ENCODE measurements around the gene SLC8A2.

SLC8A2 gene

GRCh38 chr19:47437500-47437899, 34.2 kb downstream of the SLC8A2 start:
- Histone ChIP-seq H3K27me3 (ENCODE audit: control insufficient read depth, insufficient read depth, low read length) (no peaks in the 10 kb centered on the region), H3K9ac (ENCODE audit: low read length) (no peak overlapping the region), H3K4me1 (ENCODE audit: control insufficient read depth, insufficient read depth, low read length) (no peaks in the 10 kb centered on the region), H3K36me3 (ENCODE audit: control insufficient read depth, insufficient read depth, low read length) (no peaks in the 10 kb centered on the region), H3K27ac (ENCODE audit: low read depth, low read length) (no peak overlapping the region), H3K4me3 (ENCODE audit: low read length) (no peak overlapping the region)

- H3K4me3 ChIP-seq (ENCODE audit: low read length) = no peak overlapping the region
- H3K27ac ChIP-seq (ENCODE audit: low read depth, low read length) = no peak overlapping the region
- no peaks in the 10 kb centered on the region for H3K27me3 ChIP-seq (ENCODE audit: control insufficient read depth, insufficient read depth, low read length)
Observed at GRCh38 chr19:47436712-47437401, 34.8 kb downstream of the SLC8A2 start.

DNA sequence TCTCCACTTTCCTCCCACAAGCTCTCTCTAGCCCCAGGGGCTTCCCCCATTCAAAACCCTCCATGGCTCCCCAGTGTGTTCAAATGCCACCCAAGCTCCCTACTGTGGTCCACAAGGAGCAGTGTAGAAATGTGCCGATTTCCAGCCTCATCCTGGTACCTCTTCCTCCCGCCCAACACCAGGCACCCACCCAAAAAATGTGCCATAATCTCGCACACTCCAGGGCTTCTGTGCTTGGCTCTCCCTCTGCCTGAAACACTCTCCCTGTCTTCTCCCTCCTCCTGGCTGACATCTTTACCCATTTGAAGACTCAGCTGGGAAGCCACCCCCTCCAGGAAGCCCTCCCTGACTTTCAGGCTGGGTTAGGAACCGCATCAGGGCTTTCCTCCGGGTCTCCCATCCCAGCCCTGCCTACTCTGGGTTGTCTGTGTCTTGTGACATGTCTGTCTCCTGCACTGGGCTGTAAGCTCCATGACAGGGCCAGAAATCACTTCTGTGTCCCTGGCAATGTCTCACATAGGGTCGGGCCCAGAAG, 35.7 kb downstream of the SLC8A2 start:
- Histone ChIP-seq H3K36me3 (ENCODE audit: control insufficient read depth, insufficient read depth, low read length) (no peaks in the 10 kb centered on the region), H3K4me1 (ENCODE audit: control insufficient read depth, insufficient read depth, low read length) (no peaks in the 10 kb centered on the region), H3K4me3 (ENCODE audit: low read length) (no peak overlapping the region), H3K27me3 (ENCODE audit: control insufficient read depth, insufficient read depth, low read length) (no peaks in the 10 kb centered on the region), H3K27ac (ENCODE audit: low read depth, low read length) (no peak overlapping the region), H3K9ac (ENCODE audit: low read length) (no peak overlapping the region)

More at GRCh38 chr19:47436712-47437401, 34.8 kb downstream of the SLC8A2 start:
- H3K9ac ChIP-seq (ENCODE audit: low read length) = no peak overlapping the region
- H3K36me3 ChIP-seq (ENCODE audit: control insufficient read depth, insufficient read depth, low read length) = no peaks in the 10 kb centered on the region
- H3K4me1 ChIP-seq (ENCODE audit: control insufficient read depth, insufficient read depth, low read length) = no peaks in the 10 kb centered on the region

GRCh38 chr19:47435196-47435595, 36.5 kb downstream of the SLC8A2 start:
- Histone ChIP-seq H3K9ac (ENCODE audit: low read length) (no peak overlapping the region), H3K4me3 (ENCODE audit: low read length) (no peak overlapping the region), H3K27me3 (ENCODE audit: control insufficient read depth, insufficient read depth, low read length) (no peaks in the 10 kb centered on the region), H3K27ac (ENCODE audit: low read depth, low read length) (no peak overlapping the region), H3K4me1 (ENCODE audit: control insufficient read depth, insufficient read depth, low read length) (no peaks in the 10 kb centered on the region), H3K36me3 (ENCODE audit: control insufficient read depth, insufficient read depth, low read length) (no peaks in the 10 kb centered on the region)

DNA sequence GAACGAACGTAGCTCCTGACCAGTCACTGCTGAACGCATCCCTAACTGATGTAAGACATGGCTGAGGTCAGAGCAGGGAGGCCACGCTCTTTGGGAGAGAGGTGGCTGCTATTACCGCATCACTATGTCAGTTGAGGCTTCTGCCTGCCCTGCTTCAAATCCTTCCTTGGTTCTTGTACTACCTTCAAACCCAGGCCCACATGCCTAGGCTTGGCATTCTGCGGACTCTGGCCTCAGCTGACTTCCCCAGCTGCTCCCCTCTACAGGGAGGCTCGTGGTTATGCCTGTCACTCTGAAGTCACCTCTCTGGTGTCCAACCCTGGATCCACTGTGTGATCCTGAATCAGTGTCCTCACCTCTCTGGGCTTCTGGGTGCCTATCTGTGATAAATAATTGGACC, 37.6 kb downstream of the SLC8A2 start:
- Histone ChIP-seq H3K27me3 (ENCODE audit: control insufficient read depth, insufficient read depth, low read length) (no peaks in the 10 kb centered on the region), H3K27ac (ENCODE audit: low read depth, low read length) (no peak overlapping the region), H3K36me3 (ENCODE audit: control insufficient read depth, insufficient read depth, low read length) (no peaks in the 10 kb centered on the region), H3K4me1 (ENCODE audit: control insufficient read depth, insufficient read depth, low read length) (no peaks in the 10 kb centered on the region), H3K4me3 (ENCODE audit: low read length) (no peak overlapping the region), H3K9ac (ENCODE audit: low read length) (no peak overlapping the region)

- no peak overlapping the region for H3K4me3 ChIP-seq (ENCODE audit: low read length)
- peaks cover 4% of the 10 kb centered on the region for H3K4me1 ChIP-seq (ENCODE audit: control insufficient read depth, insufficient read depth, low read length)
- H3K27me3 ChIP-seq (ENCODE audit: control insufficient read depth, insufficient read depth, low read length) = no peaks in the 10 kb centered on the region
- no peak overlapping the region for H3K9ac ChIP-seq (ENCODE audit: low read length)
- no peaks in the 10 kb centered on the region for H3K36me3 ChIP-seq (ENCODE audit: control insufficient read depth, insufficient read depth, low read length)
- H3K27ac ChIP-seq (ENCODE audit: low read depth, low read length) = no peak overlapping the region
Observed at GRCh38 chr19:47433121-47433520, 38.6 kb downstream of the SLC8A2 start.

- no peaks in the 10 kb centered on the region for H3K27me3 ChIP-seq (ENCODE audit: control insufficient read depth, insufficient read depth, low read length)
- no peak overlapping the region for H3K9ac ChIP-seq (ENCODE audit: low read length)
- H3K4me3 ChIP-seq (ENCODE audit: low read length) = no peak overlapping the region
- H3K27ac ChIP-seq (ENCODE audit: low read depth, low read length) = no peak overlapping the region
- H3K4me1 ChIP-seq (ENCODE audit: control insufficient read depth, insufficient read depth, low read length) = peaks cover 10% of the 10 kb centered on the region
- H3K36me3 ChIP-seq (ENCODE audit: control insufficient read depth, insufficient read depth, low read length) = no peaks in the 10 kb centered on the region
Observed at GRCh38 chr19:47432499-47432898, 39.2 kb downstream of the SLC8A2 start.

DNA sequence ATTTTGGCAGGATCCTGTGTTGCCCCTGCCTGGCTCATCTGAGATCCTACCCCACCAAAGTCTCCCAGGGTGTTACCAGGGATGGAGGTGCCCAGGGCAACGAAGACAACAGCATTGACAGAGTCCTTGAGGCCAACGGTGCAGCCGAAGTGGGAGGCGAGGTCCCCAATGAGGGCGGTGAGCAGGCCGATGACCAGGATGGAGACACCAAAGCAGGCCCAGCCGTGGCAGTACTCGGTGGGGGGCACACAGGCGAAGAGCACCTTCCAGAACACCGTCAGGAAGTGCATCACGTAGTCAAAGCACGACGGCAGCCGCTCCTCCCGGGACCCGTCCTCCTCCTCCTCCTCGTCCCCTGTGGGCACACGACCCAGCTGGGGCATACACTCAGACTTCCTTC, 39.6 kb downstream of the SLC8A2 start:
- no peak overlapping the region for H3K4me3 ChIP-seq (ENCODE audit: low read length)
- H3K4me1 ChIP-seq (ENCODE audit: control insufficient read depth, insufficient read depth, low read length) = peaks cover 10% of the 10 kb centered on the region
- no peaks in the 10 kb centered on the region for H3K27me3 ChIP-seq (ENCODE audit: control insufficient read depth, insufficient read depth, low read length)
- no peaks in the 10 kb centered on the region for H3K36me3 ChIP-seq (ENCODE audit: control insufficient read depth, insufficient read depth, low read length)
- no peak overlapping the region for H3K9ac ChIP-seq (ENCODE audit: low read length)
- H3K27ac ChIP-seq (ENCODE audit: low read depth, low read length) = no peak overlapping the region

GRCh38 chr19:47430041-47430802, 41.5 kb downstream of the SLC8A2 start:
- H3K4me1 ChIP-seq (ENCODE audit: control insufficient read depth, insufficient read depth, low read length) = peaks cover 10% of the 10 kb centered on the region
- H3K36me3 ChIP-seq (ENCODE audit: control insufficient read depth, insufficient read depth, low read length) = no peaks in the 10 kb centered on the region
- peaks cover 2% of the 10 kb centered on the region for H3K27me3 ChIP-seq (ENCODE audit: control insufficient read depth, insufficient read depth, low read length)
- H3K9ac ChIP-seq (ENCODE audit: low read length) = no peak overlapping the region
- peak overlapping the region; percentile 42 for H3K4me3 ChIP-seq (ENCODE audit: low read length)
- H3K27ac ChIP-seq (ENCODE audit: low read depth, low read length) = no peak overlapping the region

GRCh38 chr19:47429140-47429793, 42.4 kb downstream of the SLC8A2 start:
- Histone ChIP-seq H3K36me3 (ENCODE audit: control insufficient read depth, insufficient read depth, low read length) (no peaks in the 10 kb centered on the region), H3K27me3 (ENCODE audit: control insufficient read depth, insufficient read depth, low read length) (peaks cover 2% of the 10 kb centered on the region), H3K27ac (ENCODE audit: low read depth, low read length) (no peak overlapping the region), H3K4me3 (ENCODE audit: low read length) (no peak overlapping the region), H3K9ac (ENCODE audit: low read length) (no peak overlapping the region), H3K4me1 (ENCODE audit: control insufficient read depth, insufficient read depth, low read length) (peaks cover 10% of the 10 kb centered on the region)

- Histone ChIP-seq H3K4me3 (ENCODE audit: low read length) (peak overlapping the region; percentile 5), H3K27me3 (ENCODE audit: control insufficient read depth, insufficient read depth, low read length) (peaks cover 6% of the 10 kb centered on the region), H3K27ac (ENCODE audit: low read depth, low read length) (peak overlapping the region; percentile 73), H3K4me1 (ENCODE audit: control insufficient read depth, insufficient read depth, low read length) (peaks cover 10% of the 10 kb centered on the region), H3K9ac (ENCODE audit: low read length) (peak overlapping the region; percentile 16), H3K36me3 (ENCODE audit: control insufficient read depth, insufficient read depth, low read length) (no peaks in the 10 kb centered on the region)
Observed at GRCh38 chr19:47428177-47428894, 43.4 kb downstream of the SLC8A2 start.
